Dendritic cell treated with granulocyte-macrophage colony-stimulating factor and Interleukin-4, amounts not matched to agents 40 ng/mL and 50 ng/mL, for 4 days (primary cell): Measurements from ENCODE around the gene ALG2.

ENCODE experiments used
- H3K27ac Mint-ChIP-seq: one replicate; pipeline ENCODE4 v1.8.0; 2022; ENCODE audit warnings: mild to moderate bottlenecking, mixed read lengths
- H3K27me3 Mint-ChIP-seq: one replicate; pipeline ENCODE4 v1.8.0; 2022; ENCODE audit warnings: mild to moderate bottlenecking, mixed read lengths
- H3K36me3 Mint-ChIP-seq: one replicate; pipeline ENCODE4 v1.8.0; 2022; ENCODE audit warnings: low read depth, mixed read lengths
- H3K4me1 Mint-ChIP-seq: one replicate; pipeline ENCODE4 v1.8.0; 2022; ENCODE audit warnings: low read depth, mixed read lengths
- H3K4me3 Mint-ChIP-seq: one replicate; pipeline ENCODE4 v1.8.0; 2022; ENCODE audit warnings: mild to moderate bottlenecking, moderate library complexity, mixed read lengths
- H3K9me3 Mint-ChIP-seq: one replicate; pipeline ENCODE4 v1.8.0; 2022; ENCODE audit warnings: mixed read lengths
- intact Hi-C: fragments of 100-400 bp; cut with micrococcal nuclease; formaldehyde crosslinking; loops from one replicate; pipeline ENCODE4 v1.15.0; 2022

Gene ALG2

DNA sequence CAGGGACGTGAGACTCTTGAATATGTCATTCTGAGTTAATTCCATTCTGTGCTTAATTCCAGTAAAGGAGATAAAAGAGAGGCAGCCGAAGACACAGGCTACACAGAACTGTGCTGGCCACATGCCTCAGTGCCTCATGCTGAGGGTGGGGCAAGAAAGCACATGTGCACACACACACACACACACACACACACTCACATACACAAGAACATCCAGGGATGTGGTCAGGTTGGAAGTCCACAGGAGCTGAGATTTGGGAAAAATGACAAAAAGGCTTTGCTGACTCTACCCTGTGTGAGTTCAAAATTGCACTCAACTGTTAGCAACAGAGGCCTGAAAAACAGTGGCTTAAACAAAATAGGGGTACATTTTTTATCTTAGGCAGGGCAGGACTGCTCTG is 40.5 kb downstream of the ALG2 start:
- Mint-ChIP-seq H3K4me3 (no peak overlapping the region), H3K4me1 (peaks cover 67% of the 10 kb centered on the region), H3K9me3 (no peaks in the 10 kb centered on the region), H3K27ac (peak overlapping the region; percentile 80), H3K36me3 (no peaks in the 10 kb centered on the region), H3K27me3 (no peaks in the 10 kb centered on the region)
- intact Hi-C loops: loop anchor here (5.0 kb wide), 2 partner anchors 641 to 831 kb away; partner anchors contain the start of gene NR4A3

DNA sequence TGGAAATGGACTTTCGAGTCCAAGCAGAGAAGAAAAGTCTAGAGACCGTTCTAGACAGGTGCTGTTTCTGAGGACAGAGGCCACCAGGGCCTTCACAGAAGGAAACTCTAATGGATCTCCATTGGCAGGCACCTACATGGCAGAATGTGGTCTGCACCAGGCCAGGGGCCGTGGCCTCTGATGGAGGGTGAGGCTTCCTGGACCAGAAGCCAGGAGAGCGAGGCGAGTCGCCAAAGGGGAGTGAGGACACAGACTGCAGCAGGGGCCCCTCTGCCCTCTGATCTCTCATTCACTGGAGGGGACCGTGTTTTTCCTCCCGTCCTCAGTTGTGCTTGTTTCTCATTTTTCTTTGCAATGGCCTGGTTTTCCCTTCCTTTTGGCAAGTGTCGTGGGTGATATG is 41.1 kb downstream of the ALG2 start:
- Mint-ChIP-seq H3K27ac (peak overlapping the region; percentile 80), H3K36me3 (no peaks in the 10 kb centered on the region), H3K4me3 (no peak overlapping the region), H3K4me1 (peaks cover 63% of the 10 kb centered on the region), H3K27me3 (no peaks in the 10 kb centered on the region), H3K9me3 (no peaks in the 10 kb centered on the region)
- intact Hi-C loops: loop anchor here (5.0 kb wide), 2 partner anchors 642 to 832 kb away; partner anchors contain the start of gene NR4A3

GRCh38 chr9:99180199-99180598 is 41.5 kb downstream of the ALG2 start:
- no peak overlapping the region for H3K4me3 Mint-ChIP-seq
- peak overlapping the region; percentile 80 for H3K27ac Mint-ChIP-seq
- H3K27me3 Mint-ChIP-seq: no peaks in the 10 kb centered on the region
- H3K36me3 Mint-ChIP-seq: no peaks in the 10 kb centered on the region
- no peaks in the 10 kb centered on the region for H3K9me3 Mint-ChIP-seq
- H3K4me1 Mint-ChIP-seq: peaks cover 61% of the 10 kb centered on the region
- intact Hi-C loops: loop anchor here (5.0 kb wide), 2 partner anchors 642 to 832 kb away; partner anchors contain the start of gene NR4A3

GRCh38 chr9:99178912-99179872 is 42.5 kb downstream of the ALG2 start:
- Mint-ChIP-seq H3K4me3 (no peak overlapping the region), H3K9me3 (no peaks in the 10 kb centered on the region), H3K36me3 (no peaks in the 10 kb centered on the region), H3K4me1 (peaks cover 51% of the 10 kb centered on the region), H3K27ac (peak overlapping the region; percentile 37), H3K27me3 (no peaks in the 10 kb centered on the region)
- intact Hi-C loops: no loop called here

DNA sequence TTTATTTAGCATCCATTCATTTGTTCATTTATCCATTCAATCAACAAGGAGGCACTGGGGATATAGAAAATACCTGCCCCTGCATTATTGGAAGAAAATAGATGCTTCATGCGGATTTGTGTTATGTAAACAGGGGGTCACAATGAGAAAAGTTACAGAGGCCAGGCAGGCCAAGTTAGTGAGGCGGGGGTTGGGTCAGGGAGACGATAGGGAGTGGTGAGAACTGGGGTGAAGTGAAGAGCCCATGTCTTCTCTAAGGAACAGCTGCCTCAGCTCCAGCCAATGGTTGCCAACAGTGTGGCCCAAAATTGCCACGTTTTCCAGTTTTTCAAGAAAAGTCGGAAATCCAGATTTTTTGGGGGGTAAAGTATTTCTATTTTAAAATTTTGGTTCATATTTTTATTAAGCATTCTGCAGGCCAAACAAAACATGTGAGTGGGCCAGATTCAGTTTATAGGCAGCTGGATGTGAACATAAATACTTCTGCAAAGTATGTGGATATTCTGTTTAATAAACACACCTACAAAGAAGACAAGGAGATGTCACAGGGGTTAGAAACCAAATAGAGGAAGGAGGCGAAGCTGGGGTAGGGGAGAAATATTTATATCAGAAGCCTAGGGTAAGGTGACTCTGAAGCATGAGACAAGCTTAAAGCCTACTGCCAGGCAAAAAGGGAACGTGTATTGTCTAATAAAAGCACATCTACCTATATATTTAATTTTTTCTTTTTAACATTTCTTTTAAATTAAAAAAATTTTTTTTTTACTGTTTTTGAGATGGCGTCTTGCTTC is 44.0 kb downstream of the ALG2 start:
- Mint-ChIP-seq H3K36me3 (no peaks in the 10 kb centered on the region), H3K4me1 (peaks cover 45% of the 10 kb centered on the region), H3K27ac (no peak overlapping the region), H3K4me3 (no peak overlapping the region), H3K9me3 (no peaks in the 10 kb centered on the region), H3K27me3 (no peaks in the 10 kb centered on the region)
- intact Hi-C loops: no loop called here

GRCh38 chr9:99176527-99177013 is 45.2 kb downstream of the ALG2 start:
- Mint-ChIP-seq H3K4me3 (no peak overlapping the region), H3K27me3 (no peaks in the 10 kb centered on the region), H3K9me3 (no peaks in the 10 kb centered on the region), H3K36me3 (no peaks in the 10 kb centered on the region), H3K27ac (peak overlapping the region; percentile 0), H3K4me1 (peaks cover 39% of the 10 kb centered on the region)
- intact Hi-C loops: no loop called here

- no peak overlapping the region for H3K27ac Mint-ChIP-seq
- H3K9me3 Mint-ChIP-seq: no peaks in the 10 kb centered on the region
- no peak overlapping the region for H3K4me3 Mint-ChIP-seq
Observed at GRCh38 chr9:99173570-99174504, 47.9 kb downstream of the ALG2 start.

DNA sequence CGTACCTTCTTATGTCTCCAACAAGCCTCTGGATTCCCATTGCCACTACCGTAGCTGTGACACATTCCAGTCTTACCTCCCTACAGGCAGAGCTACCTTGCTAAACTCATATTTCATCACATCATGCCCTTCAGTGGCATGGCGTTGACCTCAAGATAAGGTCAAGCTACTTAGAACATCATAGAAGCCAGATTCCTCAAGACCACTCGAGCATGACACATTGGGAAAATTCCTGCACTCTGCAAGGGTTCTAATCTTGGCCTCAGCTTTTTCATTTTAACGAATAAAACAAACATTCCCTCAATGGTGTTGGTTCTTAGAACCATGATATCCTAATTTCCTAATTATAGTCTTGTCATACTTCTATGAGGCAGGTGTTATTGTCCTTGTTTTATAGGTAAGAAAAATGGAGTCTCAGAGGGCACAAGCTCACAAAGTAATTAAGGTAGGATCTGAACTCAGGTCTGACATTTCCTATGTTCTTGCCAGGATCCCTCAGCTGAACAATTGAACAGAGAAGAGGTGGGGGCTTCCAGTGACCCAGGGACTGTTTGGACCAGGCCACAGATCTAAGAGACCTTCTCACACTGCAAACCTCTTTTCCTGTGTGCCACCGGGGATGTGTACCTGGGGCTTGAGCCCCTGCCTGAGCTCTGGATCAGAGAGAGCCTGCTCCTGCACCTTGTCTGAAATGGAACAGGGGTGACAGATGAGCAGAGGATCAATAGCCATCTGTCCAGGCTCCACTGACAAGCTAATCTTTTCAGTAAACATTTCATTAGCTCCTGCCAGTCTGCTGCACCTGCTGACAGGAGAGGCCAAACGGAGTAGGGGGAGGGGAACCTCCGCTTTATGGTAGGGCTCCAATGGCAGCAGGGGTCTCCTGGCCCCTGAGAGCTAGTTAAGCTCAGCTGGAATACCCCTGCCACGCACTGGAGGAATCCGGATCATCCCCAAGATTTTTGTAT is 49.3 kb downstream of the ALG2 start:
- Mint-ChIP-seq H3K36me3 (no peaks in the 10 kb centered on the region), H3K27me3 (peaks cover 7% of the 10 kb centered on the region), H3K9me3 (no peaks in the 10 kb centered on the region), H3K4me1 (peaks cover 15% of the 10 kb centered on the region), H3K27ac (no peak overlapping the region), H3K4me3 (no peak overlapping the region)
- intact Hi-C loops: no loop called here

More at GRCh38 chr9:99173570-99174504, 47.9 kb downstream of the ALG2 start:
- H3K27me3 Mint-ChIP-seq: peaks cover 2% of the 10 kb centered on the region
- intact Hi-C loops: no loop called here
- no peaks in the 10 kb centered on the region for H3K36me3 Mint-ChIP-seq
- peaks cover 20% of the 10 kb centered on the region for H3K4me1 Mint-ChIP-seq

DNA sequence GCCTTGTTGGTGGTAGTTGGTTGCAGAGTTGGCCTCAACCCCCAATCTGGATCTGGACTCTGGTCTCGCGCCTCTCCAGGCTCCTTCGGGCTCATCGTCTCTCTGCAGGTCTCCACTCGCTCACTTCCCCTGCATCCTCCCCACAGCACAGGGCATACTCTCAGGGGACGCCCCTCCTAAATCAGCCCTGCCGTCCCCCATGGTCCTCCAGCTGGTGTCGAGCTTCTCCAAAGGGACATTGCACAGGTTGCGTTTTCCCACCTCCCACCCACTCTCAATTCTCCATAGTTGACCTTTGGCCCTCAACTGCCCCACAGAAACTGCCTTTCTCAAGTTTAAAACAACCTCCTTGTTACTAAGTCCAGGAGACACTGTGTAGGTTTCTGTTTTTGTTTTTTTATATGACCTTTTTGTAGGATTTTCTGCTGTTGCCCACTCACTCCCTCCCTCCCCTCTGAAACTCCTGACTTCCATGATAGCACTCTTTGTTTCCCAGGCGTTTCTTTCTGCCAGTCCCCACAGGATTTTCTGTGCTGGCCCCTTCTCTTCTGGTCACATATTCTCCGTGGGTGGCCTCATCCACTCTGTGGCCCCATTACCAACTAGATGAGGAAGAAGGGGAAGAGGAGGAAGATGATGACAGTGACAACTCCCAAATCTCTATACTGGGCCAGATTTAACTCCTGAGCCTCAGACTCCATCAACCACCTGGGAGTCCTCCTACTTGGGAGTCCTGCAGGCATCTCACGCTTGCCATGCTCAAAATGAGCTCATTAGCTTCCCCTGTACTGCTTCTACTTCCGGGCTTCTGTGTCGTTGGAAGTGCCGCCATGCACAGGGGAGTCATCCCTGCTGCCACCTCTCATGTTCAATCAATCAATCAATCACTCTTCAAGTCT is 50.3 kb downstream of the ALG2 start:
- Mint-ChIP-seq H3K4me1 (peaks cover 14% of the 10 kb centered on the region), H3K36me3 (no peaks in the 10 kb centered on the region), H3K4me3 (no peak overlapping the region), H3K27me3 (peaks cover 7% of the 10 kb centered on the region), H3K27ac (no peak overlapping the region), H3K9me3 (no peaks in the 10 kb centered on the region)
- intact Hi-C loops: no loop called here

DNA sequence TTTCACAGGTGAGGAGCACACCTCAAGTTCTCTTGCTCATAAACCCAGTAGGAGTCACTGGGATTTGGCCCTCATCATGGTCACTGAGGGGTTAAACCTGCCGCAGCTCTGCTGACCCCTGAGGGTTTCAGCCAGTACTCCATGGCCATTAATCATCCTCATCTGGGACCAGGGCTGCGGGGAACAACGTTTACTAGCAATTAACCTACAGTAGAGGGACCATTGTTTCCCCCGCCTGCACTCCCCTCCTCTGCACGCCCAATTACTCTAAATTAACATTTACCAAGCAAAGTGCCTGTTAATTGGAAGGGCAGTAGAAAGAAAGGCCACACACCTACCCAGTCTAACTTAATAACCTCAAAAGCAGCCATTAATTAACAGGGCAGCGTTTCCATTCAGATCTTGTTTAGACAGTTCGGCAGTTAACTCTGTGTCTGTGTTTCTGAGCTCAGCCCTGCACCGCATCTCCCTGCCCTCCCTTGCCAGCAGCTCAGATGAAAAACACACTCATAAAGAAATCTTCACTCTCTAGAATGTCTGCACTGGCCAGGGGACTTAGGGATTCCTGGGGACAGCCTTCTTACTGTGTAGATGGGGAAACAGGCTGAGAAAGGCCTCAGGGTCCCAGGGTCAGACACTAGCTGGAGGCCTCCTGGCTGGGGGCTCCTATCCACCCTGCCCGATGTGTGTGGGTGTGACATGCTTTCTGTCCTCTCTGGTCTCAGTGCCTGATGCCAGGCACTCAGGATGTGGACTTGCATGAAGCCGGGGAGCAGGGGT is 51.6 kb downstream of the ALG2 start:
- intact Hi-C loops: loop anchor here (10.0 kb wide), 1 partner anchor 1045 kb away; no protein-coding TSS in a partner anchor
- Mint-ChIP-seq H3K4me1 (peaks cover 11% of the 10 kb centered on the region), H3K36me3 (no peaks in the 10 kb centered on the region), H3K4me3 (no peak overlapping the region), H3K27ac (no peak overlapping the region), H3K27me3 (peaks cover 7% of the 10 kb centered on the region), H3K9me3 (no peaks in the 10 kb centered on the region)

- intact Hi-C loops: loop anchor here (10.0 kb wide), 1 partner anchor 1046 kb away; no protein-coding TSS in a partner anchor
- no peak overlapping the region for H3K4me3 Mint-ChIP-seq
- peaks cover 7% of the 10 kb centered on the region for H3K27me3 Mint-ChIP-seq
- no peaks in the 10 kb centered on the region for H3K9me3 Mint-ChIP-seq
- H3K27ac Mint-ChIP-seq: no peak overlapping the region
- H3K4me1 Mint-ChIP-seq: peaks cover 11% of the 10 kb centered on the region
- no peaks in the 10 kb centered on the region for H3K36me3 Mint-ChIP-seq
Observed at GRCh38 chr9:99169086-99169485, 52.7 kb downstream of the ALG2 start.
